ENCODE results near the gene CFAP74. TPM values are rescaled to one million over a fixed set of nuclear protein-coding genes. Genes with fewer than 3 reads are reported as not detected.
"Not testable (repeated sequence)": the region's sequence is repeated elsewhere in the genome, so short reads cannot be mapped to it uniquely, and the experiment has no call there.

The CFAP74 gene
- total RNA-seq, 3 donors from 2014 or later = 0.29 to 0.98 TPM; not detected in 1

DNA sequence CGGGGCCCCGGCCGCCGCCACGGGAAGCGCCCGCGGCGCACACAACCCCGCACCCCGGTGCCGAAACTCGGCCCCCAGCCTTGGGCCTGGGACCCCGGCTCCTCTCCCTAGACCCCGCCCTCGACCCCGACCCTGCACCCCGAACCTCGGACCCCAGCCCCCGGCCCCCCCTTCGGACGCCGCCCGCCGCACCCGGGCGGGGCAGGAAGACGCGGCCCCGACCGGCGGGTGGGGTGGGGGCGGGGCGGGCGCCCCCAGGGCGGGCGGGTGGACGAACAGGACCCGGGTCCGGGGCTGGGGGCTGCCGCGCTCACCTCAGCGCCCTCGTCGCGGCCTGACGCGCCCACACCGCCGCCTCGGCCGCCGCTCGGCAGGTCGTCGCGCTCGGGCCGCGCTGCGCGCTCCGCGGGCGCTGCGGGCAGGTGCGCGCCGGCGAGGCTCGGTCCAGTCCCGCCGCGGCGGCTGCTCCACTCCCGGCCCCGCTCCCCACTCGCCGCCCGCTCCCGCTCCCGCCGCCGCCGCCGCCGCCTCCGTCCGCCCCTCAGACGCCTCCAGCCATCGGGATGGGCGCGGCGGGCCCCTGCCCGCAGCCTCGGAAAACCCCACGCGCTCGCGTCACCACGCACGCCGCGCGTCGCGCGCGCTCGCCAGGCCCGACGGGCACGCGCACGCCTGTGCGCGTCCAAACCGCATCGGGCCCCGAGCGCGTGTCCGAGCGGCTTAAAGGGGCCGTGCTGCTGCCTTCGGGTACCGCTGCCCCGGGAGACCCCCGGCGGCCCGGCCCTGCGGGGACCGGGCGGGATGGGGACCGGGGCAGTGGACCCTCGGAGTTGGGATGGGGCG is 112.9 kb downstream of the CFAP74 start, which contains the start of gene GNB1:
Gene GNB1, minus strand, starts transcription at position 582 of the 843 bp plus-strand sequence. CDS start 65,634 bp downstream, outside the sequence.
- DNase-seq (ENCODE audit: low spot score in 2 of 2) = peak; percentile 72 to 81
- Histone ChIP-seq H3K4me3 (peak within 1 kb of the TSS; percentile 84 to 99 (median 88)), H3K9me3 (no peaks in the 10 kb centered on the region), H3K27ac (peak within 1 kb of the TSS; percentile 93 to 99), H3K27me3 (no peaks in the 10 kb centered on the region), H3K4me1 (peaks cover 4 to 20% of the 10 kb centered on the region in 2 donors), H3K36me3 (no peaks in the 10 kb centered on the region)
- no peak for TF ChIP-seq CTCF (IDR thresholded peaks at IDR 0.05)
- no peak for TF ChIP-seq POLR2A (IDR thresholded peaks at IDR 0.05)
- TF ChIP-seq POLR2AphosphoS5 (IDR thresholded peaks at IDR 0.05) = peak in 2 of 3 donors; percentile 79 to 80
- intact Hi-C loops (cut with DNase I; ENCODE audit: low total_unique reads) = no loop called here

- TF ChIP-seq POLR2A (IDR thresholded peaks at IDR 0.05) (no peak), CTCF (IDR thresholded peaks at IDR 0.05) (peak in 1 of 3 donors; percentile 7), POLR2AphosphoS5 (IDR thresholded peaks at IDR 0.05) (peak in 1 of 3 donors; percentile 28)
- H3K36me3 ChIP-seq = no peaks in the 10 kb centered on the region
- no peak for DNase-seq (ENCODE audit: low spot score in 2 of 2)
- peak overlapping the region; percentile 84 to 99 (median 88) for H3K4me3 ChIP-seq
- intact Hi-C loops (cut with DNase I; ENCODE audit: low total_unique reads) = no loop called here
- no peaks in the 10 kb centered on the region for H3K27me3 ChIP-seq
- no peaks in the 10 kb centered on the region for H3K9me3 ChIP-seq
- peaks cover 4 to 20% of the 10 kb centered on the region in 2 donors for H3K4me1 ChIP-seq
- H3K27ac ChIP-seq = peak overlapping the region; percentile 93 to 99
Measured at GRCh38 chr1:1889847-1890505, 113.6 kb downstream of the CFAP74 start.

DNA sequence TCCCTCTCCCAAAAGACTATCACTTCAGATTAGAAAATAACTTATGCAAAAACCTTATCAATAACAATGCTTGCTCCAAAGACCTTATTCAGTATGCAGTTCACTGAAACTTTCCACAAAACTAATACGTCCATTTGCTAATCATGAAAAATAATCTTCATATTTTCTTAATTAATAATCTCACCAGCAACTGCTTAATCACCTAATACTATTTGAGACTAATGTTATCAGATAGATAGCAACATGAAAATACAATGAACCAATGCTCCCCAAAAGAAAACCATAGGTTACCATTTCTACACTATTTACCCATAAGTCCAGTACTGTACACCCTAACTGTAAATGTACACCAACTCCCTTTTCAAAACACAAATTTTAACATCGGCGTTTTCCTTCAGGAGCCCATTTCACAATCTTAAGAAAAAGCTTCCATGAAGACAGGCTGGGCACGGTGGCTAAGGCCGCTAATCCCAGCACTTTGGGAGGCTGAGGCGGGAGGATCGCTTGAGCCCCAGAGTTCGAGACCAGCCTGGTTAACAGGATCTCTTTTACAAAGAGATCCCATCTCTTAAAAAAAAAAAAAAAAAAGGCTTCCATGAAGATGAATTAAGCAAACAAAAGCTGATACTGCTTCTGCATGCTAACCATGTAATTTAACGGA is 114.4 kb downstream of the CFAP74 start:
- H3K27ac ChIP-seq = peak overlapping the region in 1 of 2 donors; percentile 93
- TF ChIP-seq CTCF (IDR thresholded peaks at IDR 0.05) = no peak
- no peak for TF ChIP-seq POLR2AphosphoS5 (IDR thresholded peaks at IDR 0.05)
- TF ChIP-seq POLR2A (IDR thresholded peaks at IDR 0.05) = no peak
- no peaks in the 10 kb centered on the region for H3K9me3 ChIP-seq
- H3K4me3 ChIP-seq = peak overlapping the region; percentile 84 to 99 (median 88)
- no peaks in the 10 kb centered on the region for H3K36me3 ChIP-seq
- peaks cover 0 to 13% of the 10 kb centered on the region in 2 donors for H3K4me1 ChIP-seq
- intact Hi-C loops (cut with DNase I; ENCODE audit: low total_unique reads) = no loop called here
- H3K27me3 ChIP-seq = no peaks in the 10 kb centered on the region
- DNase-seq (ENCODE audit: low spot score in 2 of 2) = no peak

DNA sequence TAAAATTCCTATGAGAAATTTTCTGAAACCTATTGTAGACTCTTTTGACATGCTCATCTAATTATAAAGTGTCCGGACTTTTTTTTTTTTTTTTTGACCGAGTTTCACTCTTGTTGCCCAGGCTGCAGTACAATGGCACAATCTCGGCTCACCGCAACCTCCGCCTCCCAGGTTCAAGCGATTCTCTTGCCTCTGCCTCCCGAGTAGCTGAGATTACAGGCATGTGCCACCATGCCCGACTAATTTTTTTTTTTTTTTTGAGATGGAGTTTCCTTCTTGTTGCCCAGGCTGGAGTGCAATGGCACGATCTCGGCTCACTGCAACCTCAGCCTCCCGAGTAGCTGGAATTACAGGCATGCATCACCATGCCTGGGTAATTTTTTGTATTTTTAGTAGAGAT is 119.7 kb downstream of the CFAP74 start:
- DNase-seq (ENCODE audit: low spot score in 2 of 2); H3K27me3 ChIP-seq; intact Hi-C loops (cut with DNase I; ENCODE audit: low total_unique reads): not testable (repeated sequence)

DNA sequence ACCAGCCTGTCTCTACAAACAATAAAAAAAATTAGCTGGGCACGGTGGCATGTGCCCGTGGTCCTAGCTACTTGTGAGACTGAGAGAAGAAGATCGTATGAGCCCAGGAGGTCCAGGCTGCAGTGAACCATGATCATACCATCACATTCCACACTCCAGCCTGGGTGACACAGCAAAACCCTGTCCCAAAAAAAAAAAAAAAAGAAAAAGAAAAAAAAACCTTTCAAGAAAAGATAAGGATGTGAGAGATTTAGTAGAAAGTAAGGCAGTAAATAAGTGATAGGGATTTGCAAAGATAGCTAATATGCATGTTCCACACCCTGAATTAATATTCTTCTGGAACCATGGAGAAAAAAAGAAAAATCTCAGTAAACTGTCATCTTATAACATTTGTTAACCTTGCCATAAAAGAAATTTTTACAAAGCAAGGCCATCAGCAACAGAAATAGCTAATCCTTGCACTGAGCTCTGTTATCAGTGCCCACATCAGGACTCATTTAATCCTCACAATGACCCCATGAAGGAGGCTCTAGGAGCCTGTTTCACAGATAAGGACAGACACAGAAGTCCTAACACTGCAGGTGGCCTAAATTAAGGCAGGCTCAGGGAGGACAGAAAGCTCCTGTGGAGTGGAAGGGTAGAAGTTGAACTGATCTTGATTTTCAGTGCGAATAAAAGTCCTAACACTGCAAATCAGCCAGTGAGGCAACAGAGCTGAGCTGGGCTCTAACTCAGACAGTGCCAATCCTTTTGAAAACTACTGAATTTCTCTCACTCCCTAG is 120.3 kb downstream of the CFAP74 start:
- DNase-seq (ENCODE audit: low spot score in 2 of 2) = no peak
- Histone ChIP-seq H3K9me3 (no peaks in the 10 kb centered on the region), H3K4me1 (peaks cover 0 to 7% of the 10 kb centered on the region in 2 donors), H3K27me3 (no peaks in the 10 kb centered on the region), H3K27ac (no peak overlapping the region), H3K36me3 (no peaks in the 10 kb centered on the region), H3K4me3 (no peak overlapping the region)
- intact Hi-C loops (cut with DNase I; ENCODE audit: low total_unique reads) = no loop called here
- TF ChIP-seq CTCF (IDR thresholded peaks at IDR 0.05) = no peak
- TF ChIP-seq POLR2A (IDR thresholded peaks at IDR 0.05) = no peak
- TF ChIP-seq POLR2AphosphoS5 (IDR thresholded peaks at IDR 0.05) = no peak

More for the DNA sequence above, 119.7 kb downstream of the CFAP74 start:
- H3K9me3 ChIP-seq, H3K36me3 ChIP-seq, H3K27ac ChIP-seq, H3K4me3 ChIP-seq, H3K4me1 ChIP-seq: not testable (repeated sequence)
